Measurements from ENCODE around the gene ZDHHC13.
"Not testable (repeated sequence)": the region's sequence is repeated elsewhere in the genome, so short reads cannot be mapped to it uniquely, and the experiment has no call there.

ZDHHC13 gene

GRCh38 chr11:19100885-19101284 is 16.1 kb upstream of the ZDHHC13 start:
- no peak for DNase-seq

- no peak for DNase-seq
Measured at GRCh38 chr11:19101796-19102520, 15.0 kb upstream of the ZDHHC13 start.

GRCh38 chr11:19102521-19102900 is 14.5 kb upstream of the ZDHHC13 start:
- no peak for DNase-seq

GRCh38 chr11:19105011-19105410 is 12.0 kb upstream of the ZDHHC13 start:
- no peak for DNase-seq

GRCh38 chr11:19107125-19107524 is 9.8 kb upstream of the ZDHHC13 start:
- no peak for DNase-seq

- DNase-seq: no peak
Measured at GRCh38 chr11:19110295-19110694, 6.7 kb upstream of the ZDHHC13 start.

- DNase-seq: no peak
Measured at GRCh38 chr11:19111809-19112208, 5.2 kb upstream of the ZDHHC13 start.

- peak; percentile 22 for DNase-seq
Measured at GRCh38 chr11:19116276-19116970, 545 bp upstream of the ZDHHC13 start.

- DNase-seq: no peak
Measured at GRCh38 chr11:19117760-19118097, 761 bp downstream of the ZDHHC13 start.

- no peak for DNase-seq
Measured at GRCh38 chr11:19121646-19122045, 4.7 kb downstream of the ZDHHC13 start.

- no peak for DNase-seq
Measured at GRCh38 chr11:19122960-19123615, 6.1 kb downstream of the ZDHHC13 start.

- not testable (repeated sequence) for DNase-seq
Measured at GRCh38 chr11:19126562-19127325, 9.8 kb downstream of the ZDHHC13 start.

GRCh38 chr11:19134004-19134403 is 17.0 kb downstream of the ZDHHC13 start:
- DNase-seq: no peak

GRCh38 chr11:19136884-19137283 is 19.9 kb downstream of the ZDHHC13 start:
- DNase-seq: not testable (repeated sequence)

GRCh38 chr11:19145319-19145718 is 28.4 kb downstream of the ZDHHC13 start:
- DNase-seq: no peak

GRCh38 chr11:19156892-19157291 is 39.9 kb downstream of the ZDHHC13 start:
- DNase-seq: no peak

GRCh38 chr11:19160847-19161246 is 43.9 kb downstream of the ZDHHC13 start:
- DNase-seq: no peak

- DNase-seq: no peak
Measured at GRCh38 chr11:19161651-19162050, 44.7 kb downstream of the ZDHHC13 start.

GRCh38 chr11:19162951-19163505 is 46.1 kb downstream of the ZDHHC13 start:
- DNase-seq: no peak

- no peak for DNase-seq
Measured at GRCh38 chr11:19163617-19164016, 46.6 kb downstream of the ZDHHC13 start.

GRCh38 chr11:19164230-19164855 is 47.4 kb downstream of the ZDHHC13 start:
- DNase-seq: no peak

GRCh38 chr11:19164881-19165280 is 47.9 kb downstream of the ZDHHC13 start:
- DNase-seq: no peak

GRCh38 chr11:19168090-19168489 is 51.1 kb downstream of the ZDHHC13 start:
- DNase-seq: no peak

Data from CD4-positive, alpha-beta T cell treated with Interleukin-17A for 1 hour (primary cell).